HepG2 (cell line): ENCODE data around the gene KLK7. TPM values are rescaled to one million over a fixed set of nuclear protein-coding genes. Genes with fewer than 3 reads are reported as not detected.
A peak's percentile ranks its signal among the peaks of the same experiment; 100 is the strongest.

Source experiments
- ATAC-seq: fragments of 200-7000 bp; cut with Tn5 transposase; 3 replicates; pipeline ENCODE4 v1.9.1; 2020; ENCODE audit warnings: mild to moderate bottlenecking, moderate library complexity
- BruUV-seq: library from RNA; stranded (reverse); fragments of 400-500 nt; replicated peaks from 2 replicates; lab custom pipeline; 2021; lab: Mats Ljungman, UMichigan
- CTCF ChIA-PET: fragments of 300-600 bp; formaldehyde crosslinking; extraction: SDS; loops from one replicate; lab custom pipeline; 2021; ENCODE audit warnings: low total read pairs, inconsistent platforms, low intra/inter-chr PET ratio; lab: Yijun Ruan, JAX
- POLR2A ChIA-PET: fragments of 350-600 bp; sonication (Branson Sonifier 250); formaldehyde crosslinking; loops from one replicate; lab custom pipeline; 2020; ENCODE audit warnings: antibody characterized with exemption, inconsistent platforms; lab: Yijun Ruan, JAX
- DNase-seq: peaks from one replicate; pipeline ENCODE4 v3.0.0-alpha.2; 2015; ENCODE audit warnings: low spot score
- FAIRE-seq: peaks from 3 replicates; lab custom pipeline; 2011; peaks lifted over from hg19 to GRCh38; lab: Jason Lieb, UNC
- H2AFZ ChIP-seq: one replicate; pipeline ENCODE4 v1.6.1; 2011; ENCODE audit warnings: low read length, inconsistent platforms
- H3K27ac ChIP-seq: fragments of 300-600 bp; 3 replicates; pipeline ENCODE4 v1.8.0; 2011; ENCODE audit warnings: mixed run types, mild to moderate bottlenecking, mixed read lengths, low read length, inconsistent platforms; ENCODE audit not compliant: insufficient read depth; ENCODE audit errors: extremely low read length
- H3K27me3 ChIP-seq, 2 experiments: fragments of 200-600 bp in 1 of 2; 2 replicates in 1 of 2; 3 replicates in 1 of 2; pipeline versions ENCODE4 v1.6.0 to v1.8.0; 2011; ENCODE audit warnings: low read length in 2 of 2, mild to moderate bottlenecking in 2 of 2, moderate library complexity in 2 of 2, inconsistent platforms in 1 of 2; ENCODE audit not compliant: insufficient read depth in 2 of 2, control insufficient read depth in 1 of 2
- H3K36me3 ChIP-seq, 2 experiments: fragments of 200-600 bp in 1 of 2; replicated peaks in 1 of 2; 2 replicates in 1 of 2; 3 replicates in 1 of 2; pipeline versions ENCODE4 v1.5.1 to v1.8.0; 2011; ENCODE audit warnings: low read length in 2 of 2, inconsistent platforms in 1 of 2; ENCODE audit not compliant: insufficient read depth in 2 of 2, control insufficient read depth in 1 of 2
- H3K4me1 ChIP-seq: 2 replicates; pipeline ENCODE4 v1.5.1; 2012; ENCODE audit warnings: low read length, inconsistent platforms; ENCODE audit not compliant: insufficient read depth
- H3K4me2 ChIP-seq: 2 replicates; pipeline ENCODE4 v1.6.0; 2011; ENCODE audit warnings: low read depth, low read length, inconsistent platforms
- H3K4me3 ChIP-seq, 3 experiments: fragments of 200-600 bp in 1 of 3; sonication (generic), shearing (Covaris generic) in 1 of 3; replicated peaks in 1 of 3; 2 replicates each; pipeline ENCODE4 v1.5.1; 2011 to 2016; ENCODE audit warnings: low read length in 3 of 3, inconsistent platforms in 2 of 3, low read depth in 2 of 3, mild to moderate bottlenecking in 2 of 3, control low read depth in 1 of 3, mixed read lengths in 1 of 3; ENCODE audit not compliant: insufficient read depth in 1 of 3
- H3K79me2 ChIP-seq: one replicate; pipeline ENCODE4 v1.6.1; 2011; ENCODE audit warnings: low read length, inconsistent platforms; ENCODE audit not compliant: insufficient read depth
- H3K9ac ChIP-seq: 2 replicates; pipeline ENCODE4 v1.6.0; 2011; ENCODE audit warnings: mild to moderate bottlenecking, low read depth, low read length, inconsistent platforms; ENCODE audit not compliant: insufficient read depth
- H3K9me3 ChIP-seq: 2 replicates; pipeline ENCODE4 v1.5.1; 2012; ENCODE audit warnings: mild to moderate bottlenecking, low read length
- H4K20me1 ChIP-seq: 2 replicates; pipeline ENCODE4 v1.6.0; 2011; ENCODE audit warnings: inconsistent platforms, mild to moderate bottlenecking, low read length, moderate library complexity; ENCODE audit not compliant: insufficient read depth
- CENPX ChIP-seq: sonication (generic); formaldehyde crosslinking; IDR thresholded peaks from 2 replicates; pipeline ENCODE4 v1.9.0; 2021; ENCODE audit warnings: mild to moderate bottlenecking, missing genetic modification reagents, moderate library complexity
- KDM3A ChIP-seq: IDR thresholded peaks from 2 replicates; pipeline ENCODE4 v1.6.1; 2018; ENCODE audit warnings: low read depth, missing compliant biosample characterization
- SIN3B ChIP-seq: fragments of 150-350 bp; IDR thresholded peaks from 2 replicates; pipeline ENCODE4 v1.6.1; 2014; ENCODE audit warnings: low read length
- SNRNP70 ChIP-seq: fragments of 200-400 bp; formaldehyde crosslinking; IDR thresholded peaks from 2 replicates; pipeline ENCODE4 v1.6.1; 2017; ENCODE audit warnings: mild to moderate bottlenecking, low read depth, low read length, moderate library complexity
- SOX13 ChIP-seq, 3 experiments: fragments of 450-650 bp in 1 of 3; sonication (generic) in 1 of 3; formaldehyde crosslinking in 1 of 3; IDR thresholded peaks in 2 of 3; conservative IDR thresholded peaks in 1 of 3; 2 replicates each; pipeline versions ENCODE4 v1.5.0 to v1.6.1; 2016 to 2020; ENCODE audit warnings: antibody characterized with exemption in 1 of 3, mild to moderate bottlenecking in 1 of 3, missing compliant biosample characterization in 1 of 3, missing genetic modification reagents in 1 of 3, moderate library complexity in 1 of 3
- SRSF1 ChIP-seq: fragments of 200-400 bp; formaldehyde crosslinking; optimal IDR thresholded peaks from 2 replicates; pipeline ENCODE3; 2017; ENCODE audit warnings: mild to moderate bottlenecking, low read depth, low read length, moderate library complexity
- ZFP41 ChIP-seq: sonication (generic); formaldehyde crosslinking; IDR thresholded peaks from 2 replicates; pipeline ENCODE4 v1.4.0; 2020; ENCODE audit warnings: mild to moderate bottlenecking, missing genetic modification reagents, borderline replicate concordance
- ZNF432 ChIP-seq: sonication (generic); formaldehyde crosslinking; IDR thresholded peaks from 2 replicates; pipeline ENCODE4 v1.5.0; 2020; ENCODE audit warnings: missing genetic modification reagents, mild to moderate bottlenecking, borderline replicate concordance
- ZNF761 ChIP-seq: sonication (generic); formaldehyde crosslinking; conservative IDR thresholded peaks from 2 replicates; pipeline ENCODE4 v1.4.0; 2020; ENCODE audit warnings: mild to moderate bottlenecking, missing genetic modification reagents
- ZSCAN22 ChIP-seq: sonication (generic); formaldehyde crosslinking; IDR thresholded peaks from 2 replicates; pipeline ENCODE4 v1.4.0; 2020; ENCODE audit warnings: mild to moderate bottlenecking, missing genetic modification reagents
- WGBS: methylation state at CpG from one replicate; pipeline ENCODE4 v1.1.6; 2017; ENCODE audit warnings: low lambda C conversion rate; 5-methylcytosine and 5-hydroxymethylcytosine counted together
- in situ Hi-C: cut with HindIII; loops from 2 replicates; pipeline ENCODE4 v1.10.0; 2017; ENCODE audit warnings: low pct_unique_long_range_greater_than_20kb; ENCODE audit not compliant: extremely low pct_ligation_motif_present
- intact Hi-C: fragments of 100-400 bp; cut with micrococcal nuclease; formaldehyde crosslinking; loops from one replicate; pipeline ENCODE4 v1.10.0; 2022; ENCODE audit not compliant: unreplicated experiment
- polyA plus RNA-seq, 8 experiments: library from polyadenylated mRNA; depleted of rRNA in 3 of 8; stranded (reverse) in 7 of 8; unstranded in 1 of 8; fragments of >200 nt; fragmentation: Illumina TruSeq in 4 of 8; extraction: Trizol in 4 of 8; gene quantifications; 2 replicates each; pipeline versions ENCODE4 v1.2.1 to v1.2.3, GENCODE V29; 2011 to 2016; ENCODE audit warnings: low read depth in 4 of 8, missing spikeins in 1 of 8, mixed read lengths in 1 of 8; ENCODE audit not compliant: insufficient read depth in 1 of 8
- total RNA-seq, 5 experiments: library from RNA; depleted of rRNA; stranded (reverse); fragments of >200 nt; fragmentation: Illumina TruSeq; extraction: Trizol; gene quantifications; 2 replicates each; pipeline ENCODE4 v1.2.3, GENCODE V29; 2016; ENCODE audit warnings: low read depth in 1 of 5

Gene KLK7
- total and polyA plus RNA-seq, 2 of the 13 experiments (the other 11 are each of a cell fraction or from before 2014, with no cell fraction given) = not detected

DNA sequence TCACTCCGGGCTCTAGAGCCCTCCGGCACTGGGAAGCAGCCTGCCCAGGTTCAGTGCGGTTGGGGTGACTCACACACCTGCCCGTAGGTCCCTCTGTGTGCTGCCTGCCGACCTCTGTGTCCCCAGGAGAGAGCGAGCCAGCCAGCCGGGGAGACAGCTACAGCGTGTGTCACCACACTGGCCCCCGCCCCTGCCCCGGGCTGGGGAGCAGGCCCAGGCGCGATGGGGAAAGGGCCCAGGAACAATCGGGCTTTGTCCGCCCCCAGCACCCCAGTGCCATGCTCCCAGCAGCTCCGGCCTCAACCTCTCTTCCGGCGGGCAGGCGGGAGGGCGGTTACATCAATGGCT is 14.3 kb downstream of the KLK7 start, which contains the start of gene KLK6 (continued):
- TF ChIP-seq SOX13 (IDR thresholded peaks at IDR 0.05) (no peak), SOX13 (CRISPR knock-in tag; conservative IDR thresholded peaks at IDR 0.05 in 1 of 2, IDR thresholded peaks at IDR 0.05 in 1 of 2) (peak in 1 of 2 experiments; percentile 22; a peak in 1 of 4 replicates), ZFP41 (CRISPR knock-in tag) (no peak), SNRNP70 (no peak), ZNF761 (CRISPR knock-in tag) (no peak), SRSF1 (peak; percentile 27)

GRCh38 chr19:50968716-50969412 is 14.9 kb downstream of the KLK7 start:
- Histone ChIP-seq H3K4me2 (peak overlapping the region; percentile 45), H3K36me3 (no peaks in the 10 kb centered on the region), H3K79me2 (no peaks in the 10 kb centered on the region), H3K4me1 (no peaks in the 10 kb centered on the region), H3K9me3 (no peaks in the 10 kb centered on the region), H3K4me3 (no peak overlapping the region; a peak in 1 of 6 replicates)
- intact Hi-C loops = no loop called here
- BruUV-seq = no TSS peak
- no peak for DNase-seq
- no peak for ATAC-seq
- TF ChIP-seq ZNF432 (no peak), CENPX (no peak), KDM3A (CRISPR knock-in tag) (no peak), ZSCAN22 (CRISPR knock-in tag) (peak; percentile 91), SIN3B (no peak)
- TF ChIP-seq, all 625 proteins: peak for 1
- Histone ChIP-seq H2AFZ (no peak overlapping the region), H3K27me3 (peaks cover 0 to 12% of the 10 kb centered on the region in 2 experiments; a peak in 4 of 5 replicates), H3K9ac (no peak overlapping the region), H3K27ac (no peak overlapping the region), H4K20me1 (no peaks in the 10 kb centered on the region)
- no peak for FAIRE-seq
- CTCF ChIA-PET = no interaction called here
- WGBS = 8% methylated on average over 4 of the region's 7 CpGs
- POLR2A ChIA-PET = no interaction called here
- in situ Hi-C loops = no loop called here
